ENCODE results near the gene NRIP3. TPM values are rescaled to one million over a fixed set of nuclear protein-coding genes. Genes with fewer than 3 reads are reported as not detected.

NRIP3 gene
- total and polyA plus RNA-seq, 2 of the 13 experiments (the other 11 are each of a cell fraction or from before 2014, with no cell fraction given): 0.04 to 0.07 TPM

DNA sequence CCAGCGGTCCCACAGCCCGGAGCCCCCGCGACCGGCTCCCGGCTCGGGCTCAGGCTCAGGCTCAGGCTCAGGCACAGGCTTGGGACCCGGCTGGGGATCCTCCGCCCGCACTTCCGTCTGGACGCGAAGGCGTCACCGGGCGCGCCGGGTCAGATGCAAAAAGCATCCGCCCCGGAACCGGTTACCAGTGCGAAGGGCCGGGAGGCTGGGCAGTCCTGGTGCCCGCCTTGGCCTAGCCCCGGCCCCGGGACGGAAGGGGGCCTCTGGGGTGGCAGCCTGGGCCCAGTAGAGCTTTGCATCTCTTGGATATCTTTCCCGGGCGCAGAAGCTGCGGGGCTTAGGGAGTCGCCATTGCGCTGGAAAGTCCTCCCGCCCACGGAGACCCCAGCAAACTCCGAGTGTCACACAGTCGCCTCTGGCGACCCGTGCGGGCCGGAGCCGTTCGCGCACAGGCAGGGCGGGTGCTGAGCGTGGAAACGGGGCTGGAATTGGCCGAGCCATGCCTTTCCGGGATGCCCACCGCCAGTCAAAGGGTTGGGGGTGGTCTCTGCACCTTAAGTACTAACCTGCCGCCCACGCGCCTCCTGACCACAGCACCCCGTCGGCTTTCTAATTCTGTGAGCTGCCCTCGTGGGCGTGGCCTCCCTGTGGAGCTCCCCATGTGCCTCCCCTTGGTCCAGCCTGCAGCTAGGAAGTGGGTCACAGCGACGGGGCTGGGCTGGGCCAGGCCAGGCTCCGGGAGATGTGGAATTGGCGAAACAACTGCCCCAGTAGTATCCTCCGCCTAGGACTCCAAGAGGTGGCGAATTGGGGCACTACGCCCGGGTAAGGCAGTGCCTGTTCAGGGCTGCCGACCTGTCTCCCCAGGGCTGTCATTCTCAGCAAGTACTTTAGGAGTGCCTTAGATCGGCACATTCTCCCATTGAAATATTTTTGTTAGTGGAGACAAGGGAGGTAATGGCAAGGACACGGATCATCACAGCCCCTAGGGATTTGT, 39.2 kb downstream of the NRIP3 start, which contains the start of gene TMEM9B (continued):
- TF ChIP-seq RAD51 (IDR thresholded peaks at IDR 0.05; ENCODE audit: borderline replicate concordance) (no peak), RXRA (CRISPR knock-in tag; IDR thresholded peaks at IDR 0.05) (no peak; the same call in 1 of the 2 replicates), ZBTB21 (CRISPR knock-in tag; IDR thresholded peaks at IDR 0.05) (no peak; the same call in 1 of the 2 replicates), CBX5 (CRISPR knock-in tag; IDR thresholded peaks at IDR 0.05; ENCODE audit: borderline replicate concordance) (no peak; the same call in 1 of the 2 replicates), SALL1 (CRISPR knock-in tag; IDR thresholded peaks at IDR 0.05) (peak; percentile 53), KLF9 (CRISPR knock-in tag; IDR thresholded peaks at IDR 0.05; ENCODE audit: low read depth) (peak; percentile 34; the same call in 1 of the 2 replicates), ZNF547 (CRISPR knock-in tag; IDR thresholded peaks at IDR 0.05) (peak; percentile 94), RARA (CRISPR knock-in tag; IDR thresholded peaks at IDR 0.05) (no peak), KDM6A (CRISPR knock-in tag; IDR thresholded peaks at IDR 0.05; ENCODE audit: low read depth) (no peak), MBNL3 (CRISPR knock-in tag; conservative IDR thresholded peaks at IDR 0.05) (no peak), MXD4 (CRISPR knock-in tag; IDR thresholded peaks at IDR 0.05) (peak; percentile 70; the same call in 1 of the 2 replicates), SRSF1 (optimal IDR thresholded peaks at IDR 0.05; ENCODE audit: low read depth, low read length) (peak; percentile 91), ZNF17 (CRISPR knock-in tag; IDR thresholded peaks at IDR 0.05) (no peak), ZNF720 (CRISPR knock-in tag; IDR thresholded peaks at IDR 0.05) (no peak), POLR2AphosphoS2 (IDR thresholded peaks at IDR 0.05; ENCODE audit: low read depth, low read length) (no peak), ZBTB20 (CRISPR knock-in tag; IDR thresholded peaks at IDR 0.05; ENCODE audit: borderline replicate concordance, low read depth) (no peak; the same call in 1 of the 2 replicates), KMT2B (CRISPR knock-in tag; IDR thresholded peaks at IDR 0.05) (peak; percentile 87), ADNP (CRISPR knock-in tag; IDR thresholded peaks at IDR 0.05) (no peak)
- TF ChIP-seq, protein P1, sequence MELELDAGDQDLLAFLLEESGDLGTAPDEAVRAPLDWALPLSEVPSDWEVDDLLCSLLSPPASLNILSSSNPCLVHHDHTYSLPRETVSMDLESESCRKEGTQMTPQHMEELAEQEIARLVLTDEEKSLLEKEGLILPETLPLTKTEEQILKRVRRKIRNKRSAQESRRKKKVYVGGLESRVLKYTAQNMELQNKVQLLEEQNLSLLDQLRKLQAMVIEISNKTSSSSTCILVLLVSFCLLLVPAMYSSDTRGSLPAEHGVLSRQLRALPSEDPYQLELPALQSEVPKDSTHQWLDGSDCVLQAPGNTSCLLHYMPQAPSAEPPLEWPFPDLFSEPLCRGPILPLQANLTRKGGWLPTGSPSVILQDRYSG (CRISPR knock-in tag; IDR thresholded peaks at IDR 0.05): peak; percentile 68; the same call in 1 of the 2 replicates
- TF ChIP-seq, protein P2, sequence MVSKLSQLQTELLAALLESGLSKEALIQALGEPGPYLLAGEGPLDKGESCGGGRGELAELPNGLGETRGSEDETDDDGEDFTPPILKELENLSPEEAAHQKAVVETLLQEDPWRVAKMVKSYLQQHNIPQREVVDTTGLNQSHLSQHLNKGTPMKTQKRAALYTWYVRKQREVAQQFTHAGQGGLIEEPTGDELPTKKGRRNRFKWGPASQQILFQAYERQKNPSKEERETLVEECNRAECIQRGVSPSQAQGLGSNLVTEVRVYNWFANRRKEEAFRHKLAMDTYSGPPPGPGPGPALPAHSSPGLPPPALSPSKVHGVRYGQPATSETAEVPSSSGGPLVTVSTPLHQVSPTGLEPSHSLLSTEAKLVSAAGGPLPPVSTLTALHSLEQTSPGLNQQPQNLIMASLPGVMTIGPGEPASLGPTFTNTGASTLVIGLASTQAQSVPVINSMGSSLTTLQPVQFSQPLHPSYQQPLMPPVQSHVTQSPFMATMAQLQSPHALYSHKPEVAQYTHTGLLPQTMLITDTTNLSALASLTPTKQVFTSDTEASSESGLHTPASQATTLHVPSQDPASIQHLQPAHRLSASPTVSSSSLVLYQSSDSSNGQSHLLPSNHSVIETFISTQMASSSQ (IDR thresholded peaks at IDR 0.05; ENCODE audit: low read depth): no peak
- TF ChIP-seq, protein P2 (CRISPR knock-in tag; IDR thresholded peaks at IDR 0.05; ENCODE audit: borderline replicate concordance): no peak; the same call in 1 of the 2 replicates
- TF ChIP-seq, protein P3, sequence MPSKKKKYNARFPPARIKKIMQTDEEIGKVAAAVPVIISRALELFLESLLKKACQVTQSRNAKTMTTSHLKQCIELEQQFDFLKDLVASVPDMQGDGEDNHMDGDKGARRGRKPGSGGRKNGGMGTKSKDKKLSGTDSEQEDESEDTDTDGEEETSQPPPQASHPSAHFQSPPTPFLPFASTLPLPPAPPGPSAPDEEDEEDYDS (CRISPR knock-in tag; IDR thresholded peaks at IDR 0.05): no peak; the same call in none of the 2 replicates
- TF ChIP-seq, protein P4, sequence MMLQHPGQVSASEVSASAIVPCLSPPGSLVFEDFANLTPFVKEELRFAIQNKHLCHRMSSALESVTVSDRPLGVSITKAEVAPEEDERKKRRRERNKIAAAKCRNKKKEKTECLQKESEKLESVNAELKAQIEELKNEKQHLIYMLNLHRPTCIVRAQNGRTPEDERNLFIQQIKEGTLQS (CRISPR knock-in tag; IDR thresholded peaks at IDR 0.05): 0 out of 2 replicates have a peak, but pooled peaks have one; percentile 7
- TF ChIP-seq, protein P5, sequence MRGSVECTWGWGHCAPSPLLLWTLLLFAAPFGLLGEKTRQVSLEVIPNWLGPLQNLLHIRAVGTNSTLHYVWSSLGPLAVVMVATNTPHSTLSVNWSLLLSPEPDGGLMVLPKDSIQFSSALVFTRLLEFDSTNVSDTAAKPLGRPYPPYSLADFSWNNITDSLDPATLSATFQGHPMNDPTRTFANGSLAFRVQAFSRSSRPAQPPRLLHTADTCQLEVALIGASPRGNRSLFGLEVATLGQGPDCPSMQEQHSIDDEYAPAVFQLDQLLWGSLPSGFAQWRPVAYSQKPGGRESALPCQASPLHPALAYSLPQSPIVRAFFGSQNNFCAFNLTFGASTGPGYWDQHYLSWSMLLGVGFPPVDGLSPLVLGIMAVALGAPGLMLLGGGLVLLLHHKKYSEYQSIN (CRISPR knock-in tag; IDR thresholded peaks at IDR 0.05; ENCODE audit: borderline replicate concordance): no peak
